AG04450 (cell line): ENCODE measurements around the gene TNKS2. TPM values are rescaled to one million over a fixed set of nuclear protein-coding genes. Genes with fewer than 3 reads are reported as not detected.

Source experiments
- CTCF ChIA-PET: fragments of 300-600, 350-600 bp; formaldehyde crosslinking; extraction: SDS; loops from one replicate; lab custom pipeline; 2022; ENCODE audit warnings: antibody characterized with exemption, inconsistent platforms; lab: Charles Lee
- POLR2A ChIA-PET: fragments of 350-600 bp; formaldehyde crosslinking; extraction: SDS; loops from one replicate; lab custom pipeline; 2021; ENCODE audit warnings: antibody characterized with exemption, inconsistent platforms; lab: Yijun Ruan, JAX
- DNase-seq: peaks from one replicate; pipeline ENCODE4 v3.0.0-alpha.2; 2011; ENCODE audit warnings: low read depth, low spot score
- H3K27ac ChIP-seq: one replicate; pipeline ENCODE4 v1.5.1; 2012; ENCODE audit warnings: low read depth, low read length, control low read depth
- H3K27me3 ChIP-seq: one replicate; pipeline ENCODE4 v1.6.0; 2012; ENCODE audit warnings: low read length; ENCODE audit not compliant: control insufficient read depth, insufficient read depth
- H3K4me3 ChIP-seq: 2 replicates; pipeline ENCODE4 v1.5.1; 2011; ENCODE audit warnings: mild to moderate bottlenecking, low read depth, low read length, control low read depth
- H3K9me3 ChIP-seq: 2 replicates; pipeline ENCODE4 v1.5.1; 2012; ENCODE audit warnings: low read length; ENCODE audit not compliant: control insufficient read depth, insufficient read depth
- polyA plus RNA-seq: library from polyadenylated mRNA; depleted of rRNA; stranded (reverse); fragments of >200 nt; gene quantifications from 2 replicates; pipeline ENCODE4 v1.2.3, GENCODE V29; 2011
- TF ChIP-seq, protein P1 (sequence below): IDR thresholded peaks from 2 replicates; pipeline ENCODE4 v1.5.1; 2011; ENCODE audit warnings: low read depth, low read length, control low read depth, inconsistent platforms

TNKS2 gene
- polyA plus RNA-seq, 1 experiment, result 45.5 TPM

DNA sequence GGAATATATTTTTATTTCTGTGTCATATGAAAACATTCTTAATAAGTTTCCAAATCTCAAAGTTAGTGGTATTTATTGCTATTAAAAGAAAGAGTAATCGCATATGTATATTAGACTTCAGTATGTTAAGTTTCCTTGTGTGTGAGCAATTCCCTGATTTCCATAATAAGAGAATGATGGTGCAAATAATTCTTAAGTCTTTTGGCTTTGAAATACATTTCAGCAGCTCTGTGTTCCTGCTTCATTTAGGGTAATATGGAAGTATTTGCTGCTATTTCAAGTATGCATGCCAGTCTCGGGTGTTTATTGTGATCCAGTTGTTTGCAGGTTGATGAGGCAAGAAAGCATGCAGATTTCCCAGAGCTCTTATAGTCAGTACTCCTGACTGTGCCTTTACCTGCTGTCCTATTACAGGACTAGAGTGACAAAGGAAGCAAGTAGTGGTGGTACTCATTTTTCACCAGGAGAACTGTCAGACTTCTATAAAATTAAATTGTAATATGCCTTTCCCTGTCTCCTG lies 67.4 kb downstream of the TNKS2 start:
- POLR2A ChIA-PET, result no interaction called here
- Histone ChIP-seq H3K27me3 (no peaks in the 10 kb centered on the region), H3K4me3 (no peak overlapping the region), H3K27ac (no peak overlapping the region), H3K9me3 (no peaks in the 10 kb centered on the region)
- CTCF ChIA-PET, result interaction anchor here (0.7 to 1.9 kb wide), 4 partner anchors 8 to 107 kb away, joined by 3 to 10 read pairs (median 3); no protein-coding TSS in a partner anchor
- DNase-seq, result no peak
- TF ChIP-seq, protein P1, sequence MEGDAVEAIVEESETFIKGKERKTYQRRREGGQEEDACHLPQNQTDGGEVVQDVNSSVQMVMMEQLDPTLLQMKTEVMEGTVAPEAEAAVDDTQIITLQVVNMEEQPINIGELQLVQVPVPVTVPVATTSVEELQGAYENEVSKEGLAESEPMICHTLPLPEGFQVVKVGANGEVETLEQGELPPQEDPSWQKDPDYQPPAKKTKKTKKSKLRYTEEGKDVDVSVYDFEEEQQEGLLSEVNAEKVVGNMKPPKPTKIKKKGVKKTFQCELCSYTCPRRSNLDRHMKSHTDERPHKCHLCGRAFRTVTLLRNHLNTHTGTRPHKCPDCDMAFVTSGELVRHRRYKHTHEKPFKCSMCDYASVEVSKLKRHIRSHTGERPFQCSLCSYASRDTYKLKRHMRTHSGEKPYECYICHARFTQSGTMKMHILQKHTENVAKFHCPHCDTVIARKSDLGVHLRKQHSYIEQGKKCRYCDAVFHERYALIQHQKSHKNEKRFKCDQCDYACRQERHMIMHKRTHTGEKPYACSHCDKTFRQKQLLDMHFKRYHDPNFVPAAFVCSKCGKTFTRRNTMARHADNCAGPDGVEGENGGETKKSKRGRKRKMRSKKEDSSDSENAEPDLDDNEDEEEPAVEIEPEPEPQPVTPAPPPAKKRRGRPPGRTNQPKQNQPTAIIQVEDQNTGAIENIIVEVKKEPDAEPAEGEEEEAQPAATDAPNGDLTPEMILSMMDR, result no peak

DNA sequence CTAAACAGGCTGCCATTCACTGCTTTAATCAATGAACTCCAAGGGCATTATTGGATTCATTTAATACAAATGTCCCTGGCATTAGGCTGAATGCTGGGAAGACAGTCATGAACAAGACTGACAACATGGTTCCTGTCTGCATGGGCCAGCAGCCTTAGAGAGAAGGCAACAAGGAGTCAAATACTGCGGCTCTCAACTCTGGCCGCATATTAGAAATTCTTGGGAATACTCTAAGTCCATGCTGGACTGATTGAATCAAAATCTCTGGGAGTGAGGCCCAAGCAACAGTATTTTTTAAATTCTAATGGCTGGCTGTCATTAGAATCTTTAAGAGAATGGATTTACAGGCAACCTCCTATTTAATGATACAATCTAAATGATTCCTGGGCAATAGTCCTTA lies 76.9 kb downstream of the TNKS2 start:
- Histone ChIP-seq H3K27ac (no peak overlapping the region), H3K9me3 (no peaks in the 10 kb centered on the region), H3K27me3 (no peaks in the 10 kb centered on the region), H3K4me3 (no peak overlapping the region)
- POLR2A ChIA-PET, result no interaction called here
- CTCF ChIA-PET, result no interaction called here
- no peak for DNase-seq
- TF ChIP-seq, protein P1, result no peak

DNA sequence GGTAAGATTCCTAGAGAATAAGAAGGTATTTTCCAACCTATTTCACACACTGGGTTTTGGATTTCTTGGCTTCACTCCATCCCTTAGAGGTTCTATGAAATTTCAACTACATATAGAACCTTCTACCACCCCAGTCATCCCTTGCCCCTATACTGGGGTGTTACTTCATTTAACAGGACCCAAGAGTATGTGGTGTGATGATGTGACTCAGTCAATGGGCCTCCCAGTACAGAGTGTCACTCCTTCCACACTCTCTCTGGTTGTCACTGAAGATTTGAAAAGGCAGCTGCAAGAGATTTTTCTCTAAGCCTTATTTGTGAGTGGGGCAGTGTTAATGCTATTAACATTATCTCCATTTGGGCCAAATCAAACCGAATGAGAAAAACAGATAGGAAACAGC lies 77.6 kb downstream of the TNKS2 start:
- CTCF ChIA-PET, result no interaction called here
- H3K9me3 ChIP-seq, result no peaks in the 10 kb centered on the region
- DNase-seq, result no peak
- POLR2A ChIA-PET, result no interaction called here
- no peak overlapping the region for H3K27ac ChIP-seq
- no peak overlapping the region for H3K4me3 ChIP-seq
- no peaks in the 10 kb centered on the region for H3K27me3 ChIP-seq
- TF ChIP-seq, protein P1, result no peak

- TF ChIP-seq, protein P1, result no peak
- Histone ChIP-seq H3K27me3 (no peaks in the 10 kb centered on the region), H3K9me3 (no peaks in the 10 kb centered on the region), H3K4me3 (no peak overlapping the region), H3K27ac (no peak overlapping the region)
- DNase-seq, result no peak
- POLR2A ChIA-PET, result no interaction called here
- CTCF ChIA-PET, result no interaction called here
Measured at GRCh38 chr10:91879515-91880170, 81.4 kb downstream of the TNKS2 start.

- H3K4me3 ChIP-seq, result no peak overlapping the region
- no peaks in the 10 kb centered on the region for H3K27me3 ChIP-seq
- CTCF ChIA-PET, result no interaction called here
- H3K9me3 ChIP-seq, result no peaks in the 10 kb centered on the region
- no peak overlapping the region for H3K27ac ChIP-seq
- TF ChIP-seq, protein P1, result no peak
- POLR2A ChIA-PET, result no interaction called here
- no peak for DNase-seq
Measured at GRCh38 chr10:91880310-91880709, 82.1 kb downstream of the TNKS2 start.
